Mammary epithelial cell (primary cell): Measurements from ENCODE around the gene AGBL5.

Experiments
- CTCF ChIP-seq, 2 donors: IDR thresholded peaks in 1 of 2; conservative IDR thresholded peaks in 1 of 2; 2 replicates each; pipeline ENCODE4 v1.5.1; 2011 to 2012; ENCODE audit warnings: inconsistent platforms in 2 of 2, low read length in 2 of 2, mild to moderate bottlenecking in 2 of 2, control low read depth in 1 of 2, low read depth in 1 of 2; ENCODE audit not compliant: insufficient read depth in 1 of 2; ENCODE audit errors: extremely low read depth in 1 of 2
- EZH2 ChIP-seq: IDR thresholded peaks from 2 replicates; pipeline ENCODE4 v1.6.1; 2012; ENCODE audit warnings: low read length, inconsistent platforms, borderline replicate concordance

- no peak for TF ChIP-seq CTCF (conservative IDR thresholded peaks at IDR 0.05 in 1 of 2, IDR thresholded peaks at IDR 0.05 in 1 of 2; ENCODE audit: extremely low read depth in 1 of 2, insufficient read depth in 1 of 2, low read depth in 1 of 2, low read length in 2 of 2)
- TF ChIP-seq EZH2, result no peak
Observed at GRCh38 chr2:27042985-27043634, 8.4 kb upstream of the AGBL5 start.
